ENCODE measurements around the gene KCNT2.
"Not testable (repeated sequence)": the region's sequence is repeated elsewhere in the genome, so short reads cannot be mapped to it uniquely, and the experiment has no call there.

KCNT2 gene

GRCh38 chr1:196527919-196528318 lies 80.3 kb downstream of the KCNT2 start:
- Histone ChIP-seq H3K4me2 (ENCODE audit: low read depth, low read length) (peak overlapping the region; percentile 0; the same call in 1 of the 2 replicates), H3K36me3 (replicated peaks; ENCODE audit: insufficient read depth, low read length) (no peaks in the 10 kb centered on the region), H3K27ac (ENCODE audit: low read length) (no peak overlapping the region), H3F3A (ENCODE audit: insufficient read depth, low read length) (no peaks in the 10 kb centered on the region), H3K4me1 (ENCODE audit: low read length) (no peaks in the 10 kb centered on the region), H3K79me2 (ENCODE audit: low read length) (no peaks in the 10 kb centered on the region), H3K9ac (ENCODE audit: low read length) (no peak overlapping the region), H4K20me1 (ENCODE audit: insufficient read depth, low read length) (no peaks in the 10 kb centered on the region), H3K27me3 (replicated peaks; ENCODE audit: insufficient read depth, low read length) (no peaks in the 10 kb centered on the region), H2AFZ (ENCODE audit: low read length) (no peak overlapping the region), H3K9me2 (replicated peaks; ENCODE audit: insufficient read depth, low read length) (no peaks in the 10 kb centered on the region), H3K9me3 (replicated peaks; ENCODE audit: insufficient read depth, low read length) (no peaks in the 10 kb centered on the region), H3K4me3 (ENCODE audit: low read length) (no peak overlapping the region)
- TF ChIP-seq EZH2phosphoT487 (IDR thresholded peaks at IDR 0.05; ENCODE audit: low read length) = no peak
- no peak for TF ChIP-seq EZH2 (optimal IDR thresholded peaks at IDR 0.05; ENCODE audit: low read depth, low read length)
- TF ChIP-seq CTCF (IDR thresholded peaks at IDR 0.05; ENCODE audit: low read length) = no peak
- DNase-seq = no peak

- not testable (repeated sequence) for DNase-seq; H3K27me3 ChIP-seq (replicated peaks; ENCODE audit: insufficient read depth, low read length); H3K27ac ChIP-seq (ENCODE audit: low read length); H3K9me3 ChIP-seq (replicated peaks; ENCODE audit: insufficient read depth, low read length); H3K4me2 ChIP-seq (ENCODE audit: low read depth, low read length); H3K9me2 ChIP-seq (replicated peaks; ENCODE audit: insufficient read depth, low read length); H3K4me1 ChIP-seq (ENCODE audit: low read length); H3F3A ChIP-seq (ENCODE audit: insufficient read depth, low read length); H3K36me3 ChIP-seq (replicated peaks; ENCODE audit: insufficient read depth, low read length); H3K79me2 ChIP-seq (ENCODE audit: low read length); H2AFZ ChIP-seq (ENCODE audit: low read length); H3K4me3 ChIP-seq (ENCODE audit: low read length); H3K9ac ChIP-seq (ENCODE audit: low read length); H4K20me1 ChIP-seq (ENCODE audit: insufficient read depth, low read length)
Observed at GRCh38 chr1:196522574-196523345, 85.5 kb downstream of the KCNT2 start.

- no peaks in the 10 kb centered on the region for H3K9me2 ChIP-seq (replicated peaks; ENCODE audit: insufficient read depth, low read length)
- H3K27me3 ChIP-seq (replicated peaks; ENCODE audit: insufficient read depth, low read length) = no peaks in the 10 kb centered on the region
- H3K4me2 ChIP-seq (ENCODE audit: low read depth, low read length) = no peak overlapping the region
- no peak overlapping the region for H2AFZ ChIP-seq (ENCODE audit: low read length)
- H3K4me1 ChIP-seq (ENCODE audit: low read length) = no peaks in the 10 kb centered on the region
- H3K79me2 ChIP-seq (ENCODE audit: low read length) = no peaks in the 10 kb centered on the region
- no peaks in the 10 kb centered on the region for H4K20me1 ChIP-seq (ENCODE audit: insufficient read depth, low read length)
- no peaks in the 10 kb centered on the region for H3F3A ChIP-seq (ENCODE audit: insufficient read depth, low read length)
- H3K27ac ChIP-seq (ENCODE audit: low read length) = no peak overlapping the region
- H3K9me3 ChIP-seq (replicated peaks; ENCODE audit: insufficient read depth, low read length) = no peaks in the 10 kb centered on the region
- no peak for DNase-seq
- no peak overlapping the region for H3K9ac ChIP-seq (ENCODE audit: low read length)
- no peaks in the 10 kb centered on the region for H3K36me3 ChIP-seq (replicated peaks; ENCODE audit: insufficient read depth, low read length)
- H3K4me3 ChIP-seq (ENCODE audit: low read length) = no peak overlapping the region
- TF ChIP-seq EZH2phosphoT487 (IDR thresholded peaks at IDR 0.05; ENCODE audit: low read length) (no peak), EZH2 (optimal IDR thresholded peaks at IDR 0.05; ENCODE audit: low read depth, low read length) (no peak), CTCF (IDR thresholded peaks at IDR 0.05; ENCODE audit: low read length) (no peak)
Observed at GRCh38 chr1:196517193-196517592, 91.0 kb downstream of the KCNT2 start.

GRCh38 chr1:196516373-196516772 lies 91.9 kb downstream of the KCNT2 start:
- DNase-seq = no peak
- no peaks in the 10 kb centered on the region for H3K9me2 ChIP-seq (replicated peaks; ENCODE audit: insufficient read depth, low read length)
- H3K79me2 ChIP-seq (ENCODE audit: low read length) = no peaks in the 10 kb centered on the region
- no peak overlapping the region for H3K4me3 ChIP-seq (ENCODE audit: low read length)
- no peak overlapping the region for H2AFZ ChIP-seq (ENCODE audit: low read length)
- H4K20me1 ChIP-seq (ENCODE audit: insufficient read depth, low read length) = no peaks in the 10 kb centered on the region
- H3K9ac ChIP-seq (ENCODE audit: low read length) = no peak overlapping the region
- no peak overlapping the region for H3K27ac ChIP-seq (ENCODE audit: low read length)
- H3F3A ChIP-seq (ENCODE audit: insufficient read depth, low read length) = no peaks in the 10 kb centered on the region
- no peak overlapping the region for H3K4me2 ChIP-seq (ENCODE audit: low read depth, low read length)
- no peaks in the 10 kb centered on the region for H3K4me1 ChIP-seq (ENCODE audit: low read length)
- H3K27me3 ChIP-seq (replicated peaks; ENCODE audit: insufficient read depth, low read length) = no peaks in the 10 kb centered on the region
- H3K36me3 ChIP-seq (replicated peaks; ENCODE audit: insufficient read depth, low read length) = no peaks in the 10 kb centered on the region
- no peaks in the 10 kb centered on the region for H3K9me3 ChIP-seq (replicated peaks; ENCODE audit: insufficient read depth, low read length)
- TF ChIP-seq CTCF (IDR thresholded peaks at IDR 0.05; ENCODE audit: low read length) (no peak), EZH2 (optimal IDR thresholded peaks at IDR 0.05; ENCODE audit: low read depth, low read length) (no peak), EZH2phosphoT487 (IDR thresholded peaks at IDR 0.05; ENCODE audit: low read length) (no peak)
